GM19240 (cell line): Measurements from ENCODE around the gene JAGN1.
"Not testable (repeated sequence)": the region's sequence is repeated elsewhere in the genome, so short reads cannot be mapped to it uniquely, and the experiment has no call there.

Experiments
- DNase-seq: peaks from one replicate; pipeline ENCODE4 v3.0.0; 2011; ENCODE audit warnings: low spot score; ENCODE audit not compliant: insufficient read length

JAGN1 gene

GRCh38 chr3:9866639-9867038, 23.8 kb upstream of the JAGN1 start:
- no peak for DNase-seq

- no peak for DNase-seq
Observed at GRCh38 chr3:9867106-9867505, 23.3 kb upstream of the JAGN1 start.

- DNase-seq: no peak
Observed at GRCh38 chr3:9869955-9870354, 20.5 kb upstream of the JAGN1 start.

GRCh38 chr3:9870978-9871377, 19.4 kb upstream of the JAGN1 start:
- DNase-seq: no peak

- DNase-seq: not testable (repeated sequence)
Observed at GRCh38 chr3:9872067-9872466, 18.3 kb upstream of the JAGN1 start.

GRCh38 chr3:9875448-9875847, 15.0 kb upstream of the JAGN1 start:
- no peak for DNase-seq

- DNase-seq: not testable (repeated sequence)
Observed at GRCh38 chr3:9876255-9876654, 14.2 kb upstream of the JAGN1 start.

GRCh38 chr3:9876991-9877390, 13.4 kb upstream of the JAGN1 start:
- DNase-seq: no peak

- no peak for DNase-seq
Observed at GRCh38 chr3:9878700-9879099, 11.7 kb upstream of the JAGN1 start.

- no peak for DNase-seq
Observed at GRCh38 chr3:9879830-9880549, 10.4 kb upstream of the JAGN1 start, which contains the start of gene CIDEC. CIDEC (minus strand) TSS chr3:9880253; CDS start chr3:9878486, 1,767 bp downstream.

GRCh38 chr3:9881441-9881840, 9.0 kb upstream of the JAGN1 start:
- no peak for DNase-seq

GRCh38 chr3:9883706-9884554, 6.5 kb upstream of the JAGN1 start:
- no peak for DNase-seq

- no peak for DNase-seq
Observed at GRCh38 chr3:9884555-9885165, 5.8 kb upstream of the JAGN1 start.

GRCh38 chr3:9886328-9886727, 4.1 kb upstream of the JAGN1 start:
- DNase-seq: no peak

GRCh38 chr3:9887480-9887879, 2.9 kb upstream of the JAGN1 start:
- DNase-seq: no peak

GRCh38 chr3:9888540-9888939, 1.9 kb upstream of the JAGN1 start:
- DNase-seq: no peak

GRCh38 chr3:9889405-9889804, 1.0 kb upstream of the JAGN1 start:
- DNase-seq: no peak

GRCh38 chr3:9891072-9891622, 737 bp downstream of the JAGN1 start:
- no peak for DNase-seq

GRCh38 chr3:9893739-9894138, 3.3 kb downstream of the JAGN1 start:
- no peak for DNase-seq

GRCh38 chr3:9895715-9896114, 5.3 kb downstream of the JAGN1 start:
- not testable (repeated sequence) for DNase-seq

- not testable (repeated sequence) for DNase-seq
Observed at GRCh38 chr3:9896755-9897407, 6.5 kb downstream of the JAGN1 start.
